ENCODE data around the gene TUFT1. TPM values are rescaled to one million over a fixed set of nuclear protein-coding genes. Genes with fewer than 3 reads are reported as not detected.

Gene TUFT1
- total and polyA plus RNA-seq, 7 donors = 8.0 to 18.0 (median 12.1) TPM

DNA sequence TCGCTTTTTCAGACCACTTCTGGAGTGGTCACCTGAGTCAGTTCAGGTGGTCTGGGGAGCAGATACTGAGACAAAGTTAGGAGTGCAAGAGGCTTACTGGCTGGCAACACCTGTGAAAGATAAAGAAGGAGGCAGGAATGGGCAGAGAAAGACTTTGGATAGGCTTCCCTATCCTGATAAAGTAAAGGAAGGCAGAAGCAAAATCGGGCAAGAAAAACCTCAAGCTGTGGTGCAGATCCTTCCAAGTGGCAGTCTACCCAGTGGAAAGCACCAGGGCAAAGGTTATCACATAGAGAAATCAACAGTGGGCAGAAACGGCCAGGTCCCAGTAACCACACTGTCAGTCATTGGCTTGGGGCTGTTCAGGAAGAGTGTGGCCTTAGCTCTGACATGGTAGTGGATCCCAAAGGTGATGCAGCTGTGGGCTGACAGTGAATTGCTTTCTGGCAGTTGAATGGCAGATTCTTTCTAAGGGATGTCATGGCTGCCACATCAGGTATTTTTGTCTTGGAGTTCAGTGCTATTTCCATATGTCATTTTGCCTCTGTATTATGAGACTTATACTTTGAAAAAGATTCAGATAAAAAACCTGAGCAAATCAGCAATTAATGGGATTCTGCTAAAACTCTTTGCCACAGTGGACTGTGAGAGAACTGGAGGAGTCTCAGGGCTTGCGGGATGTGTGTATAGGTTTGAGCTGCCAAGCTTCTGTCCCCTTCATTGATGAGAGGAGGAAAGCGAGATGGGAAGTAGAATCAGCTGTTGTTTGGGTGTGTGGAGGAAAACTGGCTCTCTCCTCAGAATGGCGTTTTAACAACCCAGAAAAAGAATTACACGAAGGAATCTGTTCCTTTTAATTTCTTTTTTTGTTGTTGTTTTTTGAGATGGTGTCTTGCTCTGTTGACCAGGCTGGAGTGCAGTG, 37.0 kb upstream of the TUFT1 start:
- Histone ChIP-seq H3K4me1 (no peaks in the 10 kb centered on the region), H3K9me3 (no peaks in the 10 kb centered on the region)
- intact Hi-C loops (cut with DNase I) = no loop called here

GRCh38 chr1:151504252-151504651, 35.9 kb upstream of the TUFT1 start:
- no peak overlapping the region for H3K4me3 ChIP-seq
- intact Hi-C loops (cut with DNase I) = no loop called here

More for the DNA sequence above, 37.0 kb upstream of the TUFT1 start:
- no peak for TF ChIP-seq CTCF (IDR thresholded peaks at IDR 0.05)
- TF ChIP-seq POLR2A (IDR thresholded peaks at IDR 0.05) = no peak
- TF ChIP-seq EP300 (IDR thresholded peaks at IDR 0.05) = no peak
- TF ChIP-seq POLR2AphosphoS5 (IDR thresholded peaks at IDR 0.05) = no peak
- 65 to 66% methylated on average over 7 of the region's 7 CpGs for WGBS, 2 donors
- Histone ChIP-seq H3K27ac (no peak overlapping the region), H3K36me3 (no peaks in the 10 kb centered on the region), H3K27me3 (no peaks in the 10 kb centered on the region), H3K4me3 (no peak overlapping the region)
- no peak for DNase-seq

GRCh38 chr1:151504759-151505158, 35.4 kb upstream of the TUFT1 start:
- H3K4me3 ChIP-seq = no peak overlapping the region
- H3K27me3 ChIP-seq = no peaks in the 10 kb centered on the region
- TF ChIP-seq EP300 (IDR thresholded peaks at IDR 0.05) (no peak), CTCF (IDR thresholded peaks at IDR 0.05) (no peak), POLR2AphosphoS5 (IDR thresholded peaks at IDR 0.05) (no peak), POLR2A (IDR thresholded peaks at IDR 0.05) (no peak)
- H3K4me1 ChIP-seq = no peaks in the 10 kb centered on the region
- 88 to 92% methylated on average over 4 of the region's 4 CpGs for WGBS, 2 donors
- no peaks in the 10 kb centered on the region for H3K9me3 ChIP-seq
- intact Hi-C loops (cut with DNase I) = no loop called here
- H3K27ac ChIP-seq = no peak overlapping the region
- no peaks in the 10 kb centered on the region for H3K36me3 ChIP-seq
- DNase-seq = no peak

More at GRCh38 chr1:151504252-151504651, 35.9 kb upstream of the TUFT1 start:
- DNase-seq = no peak
- 23 to 61% methylated on average over 3 of the region's 3 CpGs for WGBS, 2 donors
- TF ChIP-seq POLR2AphosphoS5 (IDR thresholded peaks at IDR 0.05) = no peak
- no peak for TF ChIP-seq EP300 (IDR thresholded peaks at IDR 0.05)
- TF ChIP-seq CTCF (IDR thresholded peaks at IDR 0.05) = no peak
- TF ChIP-seq POLR2A (IDR thresholded peaks at IDR 0.05) = no peak
- H3K9me3 ChIP-seq = no peaks in the 10 kb centered on the region
- no peak overlapping the region for H3K27ac ChIP-seq
- no peaks in the 10 kb centered on the region for H3K27me3 ChIP-seq
- H3K36me3 ChIP-seq = no peaks in the 10 kb centered on the region
- no peaks in the 10 kb centered on the region for H3K4me1 ChIP-seq

GRCh38 chr1:151508833-151509232, 31.3 kb upstream of the TUFT1 start:
- H3K4me3 ChIP-seq = no peak overlapping the region
- DNase-seq = no peak
- H3K36me3 ChIP-seq = no peaks in the 10 kb centered on the region
- no peaks in the 10 kb centered on the region for H3K9me3 ChIP-seq
- H3K27ac ChIP-seq = no peak overlapping the region
- H3K4me1 ChIP-seq = peaks cover 0 to 17% (median 12%) of the 10 kb centered on the region in 4 donors
- no peaks in the 10 kb centered on the region for H3K27me3 ChIP-seq
- WGBS, 2 donors = 46 to 77% methylated on average over 6 of the region's 6 CpGs
- intact Hi-C loops (cut with DNase I) = no loop called here
- no peak for TF ChIP-seq CTCF (IDR thresholded peaks at IDR 0.05)
- TF ChIP-seq POLR2A (IDR thresholded peaks at IDR 0.05) = no peak
- TF ChIP-seq EP300 (IDR thresholded peaks at IDR 0.05) = no peak
- no peak for TF ChIP-seq POLR2AphosphoS5 (IDR thresholded peaks at IDR 0.05)
